Psoas muscle (tissue), 8 donors: Measurements from ENCODE around the gene RFWD3. TPM values are rescaled to one million over a fixed set of nuclear protein-coding genes. Genes with fewer than 3 reads are reported as not detected.

ENCODE experiments used
- ATAC-seq, 4 donors: fragments of 200-7000 bp; cut with Tn5 transposase; one replicate each; pipeline ENCODE4 v1.9.1; 2020; ENCODE audit warnings: moderate library complexity in 3 of 4, mild to moderate bottlenecking in 2 of 4
- DNase-seq, 2 donors: peaks; one replicate each; pipeline ENCODE4 v3.0.0-alpha.2; 2020
- H3K27ac ChIP-seq: fragments of 200-600 bp; one replicate; pipeline ENCODE4 v1.8.0; 2022
- H3K27me3 ChIP-seq, 3 donors: fragments of 200-600 bp in 1 of 3; one replicate each; pipeline versions ENCODE4 v1.6.1 to v1.8.0; 2013 to 2022; ENCODE audit warnings: low read length in 2 of 3, mild to moderate bottlenecking in 2 of 3, moderate library complexity in 1 of 3; ENCODE audit not compliant: insufficient read depth in 3 of 3
- H3K36me3 ChIP-seq, 2 donors: fragments of 200-600 bp in 1 of 2; one replicate each; pipeline versions ENCODE4 v1.6.1 to v1.8.0; 2013 to 2022; ENCODE audit warnings: low read depth in 1 of 2, mild to moderate bottlenecking in 1 of 2, moderate library complexity in 1 of 2; ENCODE audit not compliant: insufficient read depth in 1 of 2
- H3K4me1 ChIP-seq: fragments of 200-600 bp; one replicate; pipeline ENCODE4 v1.8.0; 2022
- H3K4me3 ChIP-seq: fragments of 200-600 bp; one replicate; pipeline ENCODE4 v1.8.0; 2022; ENCODE audit warnings: mild to moderate bottlenecking
- H3K9me3 ChIP-seq: fragments of 200-600 bp; one replicate; pipeline ENCODE4 v1.8.0; 2022
- WGBS, 3 donors: extraction: QIAGEN DNeasy Blood & Tissue Kit; methylation state at CpG; one replicate each; pipeline versions ENCODE4 v1.1.6 to v1.1.7; 2013; 5-methylcytosine and 5-hydroxymethylcytosine counted together
- intact Hi-C, 2 donors: fragments of 100-400 bp; cut with DNase I; formaldehyde crosslinking; loops; one replicate each; pipeline versions ENCODE4 v1.11.0 to v1.14.2; 2022
- polyA plus RNA-seq, 3 donors: library from polyadenylated mRNA; stranded (reverse); fragments of 200-250 nt; gene quantifications; one replicate each; pipeline ENCODE4 v1.2.3, GENCODE V29; 2013
- total RNA-seq, 4 donors: library from RNA; stranded (reverse); fragmentation: NEBNext Ultra II Directional in 2 of 4; extraction: Animal tissue kit (Norgen Biotek cat#: 25700) in 2 of 4; gene quantifications; one replicate each; pipeline versions ENCODE4 v1.2.1 to v1.2.4, GENCODE V29; 2021 to 2023
- TF ChIP-seq, protein P1 (sequence below): fragments of 200-600 bp; IDR thresholded peaks from one replicate; pipeline ENCODE4 v1.8.0; 2022; ENCODE audit warnings: antibody characterized with exemption
- donor health status: healthy with polysubstance abuse.
- donor health status: DM: no; HTN: no; CAD: no; lungs with moderate emphysema.
- donor health status: Bipolar disorder and iron deficiency.
- donor health status: healthy.
- donor health status: DM: yes; HTN: yes; CAD: no.
- donor health status: DM: no; HTN: no; CAD: no.
- donor health status: DM: no; HTN: no; CAD: no.
- donor health status: DM: yes; HTN: yes; CAD: no.

The RFWD3 gene
- total and polyA plus RNA-seq, 7 donors: 2.6 to 8.2 (median 4.0) TPM

DNA sequence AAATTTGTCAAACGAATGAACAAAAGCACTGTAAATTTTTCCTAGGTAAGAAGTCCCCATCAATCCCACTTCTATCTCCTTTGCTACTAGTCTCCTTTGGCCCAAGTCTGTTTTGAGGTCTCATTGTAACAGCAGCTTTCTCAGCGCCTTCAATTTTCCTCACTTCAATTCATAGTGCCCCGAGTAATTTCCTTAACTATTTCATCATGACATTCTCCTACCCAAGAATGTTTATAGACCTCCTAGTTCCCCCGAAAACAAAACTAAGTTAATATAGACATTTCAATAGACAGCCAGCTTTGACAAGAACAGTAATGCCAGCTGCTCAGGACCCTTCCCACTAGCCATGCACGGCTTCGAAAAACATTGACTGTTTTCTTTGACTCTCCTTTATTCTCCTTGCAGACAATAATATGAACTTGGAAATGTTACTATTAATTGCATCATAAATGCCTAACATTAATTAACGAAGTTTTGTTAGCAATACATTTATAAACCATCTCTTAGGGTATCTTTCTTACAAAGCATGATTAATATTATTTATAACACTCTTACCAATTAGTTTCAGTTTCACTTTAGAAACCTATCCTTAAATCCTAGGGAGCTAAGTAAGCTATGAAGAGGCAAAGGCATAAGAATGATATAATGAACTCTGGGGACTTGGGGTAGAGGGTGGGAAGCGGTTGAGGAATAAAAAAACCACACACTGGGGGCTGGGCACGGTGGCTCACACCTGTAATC lies 82.6 kb downstream of the RFWD3 start:
- no peak for DNase-seq
- peaks cover 47% of the 10 kb centered on the region for H3K4me1 ChIP-seq
- H3K4me3 ChIP-seq: no peak overlapping the region
- H3K9me3 ChIP-seq: no peaks in the 10 kb centered on the region
- H3K27ac ChIP-seq: peak overlapping the region; percentile 75
- WGBS, 3 donors: 88 to 92% (median 91%) methylated on average over 9 of the region's 9 CpGs
- H3K27me3 ChIP-seq: no peaks in the 10 kb centered on the region
- no peak for ATAC-seq
- intact Hi-C loops: no loop called here
- no peaks in the 10 kb centered on the region for H3K36me3 ChIP-seq
- TF ChIP-seq, protein P1, sequence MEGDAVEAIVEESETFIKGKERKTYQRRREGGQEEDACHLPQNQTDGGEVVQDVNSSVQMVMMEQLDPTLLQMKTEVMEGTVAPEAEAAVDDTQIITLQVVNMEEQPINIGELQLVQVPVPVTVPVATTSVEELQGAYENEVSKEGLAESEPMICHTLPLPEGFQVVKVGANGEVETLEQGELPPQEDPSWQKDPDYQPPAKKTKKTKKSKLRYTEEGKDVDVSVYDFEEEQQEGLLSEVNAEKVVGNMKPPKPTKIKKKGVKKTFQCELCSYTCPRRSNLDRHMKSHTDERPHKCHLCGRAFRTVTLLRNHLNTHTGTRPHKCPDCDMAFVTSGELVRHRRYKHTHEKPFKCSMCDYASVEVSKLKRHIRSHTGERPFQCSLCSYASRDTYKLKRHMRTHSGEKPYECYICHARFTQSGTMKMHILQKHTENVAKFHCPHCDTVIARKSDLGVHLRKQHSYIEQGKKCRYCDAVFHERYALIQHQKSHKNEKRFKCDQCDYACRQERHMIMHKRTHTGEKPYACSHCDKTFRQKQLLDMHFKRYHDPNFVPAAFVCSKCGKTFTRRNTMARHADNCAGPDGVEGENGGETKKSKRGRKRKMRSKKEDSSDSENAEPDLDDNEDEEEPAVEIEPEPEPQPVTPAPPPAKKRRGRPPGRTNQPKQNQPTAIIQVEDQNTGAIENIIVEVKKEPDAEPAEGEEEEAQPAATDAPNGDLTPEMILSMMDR: no peak

DNA sequence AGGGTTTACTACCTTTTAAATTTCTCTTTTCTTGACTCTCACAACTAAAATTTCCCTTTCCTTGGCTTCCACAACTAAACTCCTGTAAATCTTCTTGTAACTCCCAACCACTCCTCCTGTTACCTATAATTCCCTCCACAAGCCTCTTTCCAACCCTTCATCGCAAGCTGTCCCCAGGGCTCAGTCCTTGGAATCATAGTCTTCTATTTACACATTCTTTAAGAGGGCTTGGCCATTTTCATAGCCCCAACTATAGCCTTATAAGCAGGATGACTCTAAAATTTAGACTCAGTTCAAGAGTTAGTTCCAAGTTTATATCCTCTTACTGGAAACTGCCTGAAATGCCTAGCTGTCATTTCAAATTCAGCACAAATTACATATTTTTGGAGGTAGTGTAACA lies 83.7 kb downstream of the RFWD3 start:
- intact Hi-C loops: no loop called here
- WGBS, 3 donors: 37 to 91% (median 63%) methylated on average over 1 of the region's 1 CpG
- Histone ChIP-seq H3K36me3 (no peaks in the 10 kb centered on the region), H3K4me3 (no peak overlapping the region), H3K4me1 (peaks cover 50% of the 10 kb centered on the region), H3K27me3 (no peaks in the 10 kb centered on the region), H3K9me3 (no peaks in the 10 kb centered on the region), H3K27ac (peak overlapping the region; percentile 75)
- DNase-seq (no peak), ATAC-seq (no peak)
- TF ChIP-seq, protein P1: no peak

DNA sequence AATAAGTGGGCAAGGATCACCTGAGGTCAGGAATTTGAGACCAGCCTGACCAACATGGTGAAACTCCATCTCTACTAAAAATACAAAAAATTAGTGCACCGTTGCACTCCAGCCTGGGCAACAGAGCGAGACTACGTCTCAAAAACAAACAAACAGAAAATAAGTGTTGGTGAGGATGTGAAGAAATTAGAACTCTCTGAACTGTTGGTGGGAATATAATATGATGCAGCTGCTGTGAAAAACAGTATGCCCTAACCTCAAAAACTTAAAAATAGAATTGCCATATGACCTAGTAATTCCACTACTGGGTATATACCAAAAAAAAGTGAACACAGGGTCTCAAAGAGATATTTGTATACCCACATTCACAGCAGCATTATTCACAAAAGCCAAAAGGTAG lies 85.8 kb downstream of the RFWD3 start:
- Histone ChIP-seq H3K27me3 (no peaks in the 10 kb centered on the region), H3K4me1 (peaks cover 54% of the 10 kb centered on the region), H3K27ac (peak overlapping the region; percentile 75), H3K36me3 (no peaks in the 10 kb centered on the region), H3K9me3 (no peaks in the 10 kb centered on the region), H3K4me3 (peak overlapping the region; percentile 32)
- intact Hi-C loops: no loop called here
- DNase-seq: no peak
- TF ChIP-seq, protein P1: no peak
- WGBS, 3 donors: 25 to 32% (median 27%) methylated on average over 3 of the region's 3 CpGs
- ATAC-seq: peak; percentile 42 to 76 (median 58)

DNA sequence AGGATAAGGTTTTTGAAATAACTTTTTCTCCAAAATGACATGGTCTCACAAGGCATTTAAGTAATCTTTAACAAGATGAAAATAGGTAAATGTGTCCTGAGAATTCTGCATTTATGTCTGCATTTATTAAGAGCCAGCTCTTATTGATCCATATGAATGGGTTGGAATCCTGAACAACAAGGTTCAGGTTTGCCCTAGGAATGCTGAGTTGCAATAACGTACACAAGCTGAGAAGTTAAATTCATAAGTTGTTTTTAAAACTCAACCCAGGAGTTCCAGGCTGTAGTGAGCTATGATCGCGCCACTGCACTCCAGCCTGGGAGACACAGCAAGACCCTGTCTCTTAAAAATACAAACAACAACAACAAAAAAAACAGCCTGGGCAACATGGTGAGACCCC lies 87.8 kb downstream of the RFWD3 start:
- Histone ChIP-seq H3K27me3 (no peaks in the 10 kb centered on the region), H3K4me3 (no peak overlapping the region), H3K36me3 (no peaks in the 10 kb centered on the region), H3K9me3 (no peaks in the 10 kb centered on the region), H3K4me1 (peaks cover 65% of the 10 kb centered on the region), H3K27ac (peak overlapping the region; percentile 75)
- intact Hi-C loops: no loop called here
- DNase-seq: no peak
- no peak for ATAC-seq
- TF ChIP-seq, protein P1: no peak
- 91 to 92% (median 91%) methylated on average over 3 of the region's 3 CpGs for WGBS, 3 donors

DNA sequence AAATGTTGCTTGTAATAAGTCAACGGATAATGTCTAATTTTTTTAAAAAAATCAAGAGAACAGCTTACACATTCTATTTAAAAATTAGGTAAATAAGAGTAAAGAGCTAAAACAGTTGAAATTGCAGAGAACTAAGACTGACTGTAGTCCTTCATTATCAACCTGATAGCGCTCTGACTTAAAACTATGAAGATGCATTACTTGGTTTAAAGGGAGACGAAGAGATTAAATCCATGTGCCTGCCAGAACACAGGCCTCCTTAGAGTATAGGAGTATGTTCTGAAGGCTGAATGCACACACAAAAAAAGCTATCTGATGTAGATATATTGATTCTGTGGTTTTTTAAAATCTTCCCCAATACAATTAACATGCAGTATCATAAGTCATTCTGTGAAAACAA lies 88.2 kb downstream of the RFWD3 start:
- no peak overlapping the region for H3K4me3 ChIP-seq
- no peaks in the 10 kb centered on the region for H3K27me3 ChIP-seq
- DNase-seq: no peak
- no peaks in the 10 kb centered on the region for H3K9me3 ChIP-seq
- peak overlapping the region; percentile 75 for H3K27ac ChIP-seq
- TF ChIP-seq, protein P1: no peak
- 81 to 89% (median 81%) methylated on average over 3 of the region's 3 CpGs for WGBS, 3 donors
- H3K36me3 ChIP-seq: no peaks in the 10 kb centered on the region
- intact Hi-C loops: no loop called here
- ATAC-seq: no peak
- peaks cover 68% of the 10 kb centered on the region for H3K4me1 ChIP-seq
